Stimulated activated CD4-positive, alpha-beta T cell treated with anti-CD3 and anti-CD28 coated beads, TNF-alpha, amount 100 ng/mL, for 4 hours (primary cell): ENCODE results near the gene CLPX.
"Not testable (repeated sequence)": the region's sequence is repeated elsewhere in the genome, so short reads cannot be mapped to it uniquely, and the experiment has no call there.

Source experiments
- DNase-seq, 3 experiments: peaks; one replicate each; pipeline ENCODE4 v3.0.0-alpha.2; 2020; ENCODE audit warnings: low read depth in 3 of 3

Gene CLPX

GRCh38 chr15:65101891-65102708 is 83.0 kb downstream of the CLPX start:
- DNase-seq, result no peak

GRCh38 chr15:65101411-65101890 is 83.7 kb downstream of the CLPX start:
- no peak for DNase-seq

GRCh38 chr15:65100442-65100841 is 84.7 kb downstream of the CLPX start:
- no peak for DNase-seq

DNA sequence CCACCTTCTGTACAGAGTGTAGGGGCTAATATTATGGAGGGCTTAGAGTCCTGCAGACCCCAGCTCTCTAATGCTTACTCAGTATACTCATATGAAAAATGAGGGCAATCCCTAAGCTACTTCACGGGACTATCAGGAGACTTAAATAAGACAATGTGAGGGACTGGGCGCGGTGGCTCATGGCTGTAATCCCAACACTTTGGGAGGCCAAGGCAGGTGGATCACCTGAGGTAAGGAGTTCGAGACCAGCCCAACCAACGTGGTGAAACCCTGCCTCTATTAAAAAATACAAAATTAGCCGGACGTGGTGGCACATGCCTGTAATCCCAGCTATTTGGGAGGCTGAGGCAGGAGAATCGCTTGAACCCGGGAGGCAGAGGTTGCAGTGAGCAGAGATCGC is 85.3 kb downstream of the CLPX start:
- DNase-seq, result not testable (repeated sequence)

GRCh38 chr15:65099336-65099735 is 85.8 kb downstream of the CLPX start:
- DNase-seq, result no peak
